ENCODE data around the gene TNFRSF8.

The TNFRSF8 gene

GRCh38 chr1:12189328-12189682 is 126.2 kb downstream of the TNFRSF8 start:
- no peak for DNase-seq (ENCODE audit: low spot score)

GRCh38 chr1:12191242-12192032 is 128.3 kb downstream of the TNFRSF8 start:
- DNase-seq (ENCODE audit: low spot score), result no peak

All from AG08396 (cell line).